ENCODE measurements around the gene ZNF383. TPM values are rescaled to one million over a fixed set of nuclear protein-coding genes. Genes with fewer than 3 reads are reported as not detected.
"Not testable (repeated sequence)": the region's sequence is repeated elsewhere in the genome, so short reads cannot be mapped to it uniquely, and the experiment has no call there.

ZNF383 gene
- total RNA-seq, 1 experiment from 2014 or later = 6.6 TPM

GRCh38 chr19:37289229-37289628 is 71.2 kb downstream of the ZNF383 start:
- POLR2A ChIA-PET = not testable (repeated sequence)

GRCh38 chr19:37292998-37293939 is 75.3 kb downstream of the ZNF383 start:
- H3K4me1 ChIP-seq (ENCODE audit: control insufficient read depth in 1 of 2, insufficient read depth in 2 of 2, low read length in 2 of 2); H3K9me3 ChIP-seq (ENCODE audit: control insufficient read depth in 1 of 2, insufficient read depth in 1 of 2, low read depth in 1 of 2, low read length in 2 of 2); H4K20me1 ChIP-seq (ENCODE audit: insufficient read depth); H3K27ac ChIP-seq (ENCODE audit: low read depth, low read length); H3K36me3 ChIP-seq (ENCODE audit: control insufficient read depth in 1 of 2, insufficient read depth in 2 of 2, low read length in 2 of 2); H3K27me3 ChIP-seq (ENCODE audit: insufficient read depth, low read length); H3K9me2 ChIP-seq (ENCODE audit: insufficient read depth); ATAC-seq; H3K79me2 ChIP-seq (ENCODE audit: insufficient read depth, low read length); H3K4me2 ChIP-seq (ENCODE audit: low read length); BruUV-seq (replicated peaks); intact Hi-C loops (cut with micrococcal nuclease); H3K4me3 ChIP-seq (replicated peaks in 1 of 2; ENCODE audit: low read depth in 1 of 2, low read length in 2 of 2); RAD21 ChIA-PET (ENCODE audit: low non-redundant PET in 1 of 2, low total read pairs in 2 of 2, uncharacterized antibody in 2 of 2, unreplicated experiment in 2 of 2); H2AFZ ChIP-seq (ENCODE audit: low read depth, low read length, poor library complexity, severe bottlenecking); DNase-seq (ENCODE audit: low read depth, low spot score); CTCF ChIA-PET; H3K9ac ChIP-seq (ENCODE audit: low read length); POLR2A ChIA-PET: not testable (repeated sequence)

More at GRCh38 chr19:37289229-37289628, 71.2 kb downstream of the ZNF383 start:
- H3K9ac ChIP-seq (ENCODE audit: low read length); ATAC-seq; H3K27ac ChIP-seq (ENCODE audit: low read depth, low read length); H3K4me3 ChIP-seq (replicated peaks in 1 of 2; ENCODE audit: low read depth in 1 of 2, low read length in 2 of 2); H3K9me2 ChIP-seq (ENCODE audit: insufficient read depth); H3K9me3 ChIP-seq (ENCODE audit: control insufficient read depth in 1 of 2, insufficient read depth in 1 of 2, low read depth in 1 of 2, low read length in 2 of 2); RAD21 ChIA-PET (ENCODE audit: low non-redundant PET in 1 of 2, low total read pairs in 2 of 2, uncharacterized antibody in 2 of 2, unreplicated experiment in 2 of 2); H3K79me2 ChIP-seq (ENCODE audit: insufficient read depth, low read length); H4K20me1 ChIP-seq (ENCODE audit: insufficient read depth); H3K4me2 ChIP-seq (ENCODE audit: low read length); BruUV-seq (replicated peaks); H3K27me3 ChIP-seq (ENCODE audit: insufficient read depth, low read length); CTCF ChIA-PET; H2AFZ ChIP-seq (ENCODE audit: low read depth, low read length, poor library complexity, severe bottlenecking); H3K36me3 ChIP-seq (ENCODE audit: control insufficient read depth in 1 of 2, insufficient read depth in 2 of 2, low read length in 2 of 2); intact Hi-C loops (cut with micrococcal nuclease); H3K4me1 ChIP-seq (ENCODE audit: control insufficient read depth in 1 of 2, insufficient read depth in 2 of 2, low read length in 2 of 2); DNase-seq (ENCODE audit: low read depth, low spot score): not testable (repeated sequence)

- H3K9me3 ChIP-seq (ENCODE audit: control insufficient read depth in 1 of 2, insufficient read depth in 1 of 2, low read depth in 1 of 2, low read length in 2 of 2); DNase-seq (ENCODE audit: low read depth, low spot score); intact Hi-C loops (cut with micrococcal nuclease); H3K27me3 ChIP-seq (ENCODE audit: insufficient read depth, low read length); BruUV-seq (replicated peaks); H3K9ac ChIP-seq (ENCODE audit: low read length); H3K4me2 ChIP-seq (ENCODE audit: low read length); H2AFZ ChIP-seq (ENCODE audit: low read depth, low read length, poor library complexity, severe bottlenecking); CTCF ChIA-PET; H3K4me1 ChIP-seq (ENCODE audit: control insufficient read depth in 1 of 2, insufficient read depth in 2 of 2, low read length in 2 of 2); POLR2A ChIA-PET; H3K4me3 ChIP-seq (replicated peaks in 1 of 2; ENCODE audit: low read depth in 1 of 2, low read length in 2 of 2); H3K79me2 ChIP-seq (ENCODE audit: insufficient read depth, low read length); RAD21 ChIA-PET (ENCODE audit: low non-redundant PET in 1 of 2, low total read pairs in 2 of 2, uncharacterized antibody in 2 of 2, unreplicated experiment in 2 of 2); H4K20me1 ChIP-seq (ENCODE audit: insufficient read depth); ATAC-seq; H3K9me2 ChIP-seq (ENCODE audit: insufficient read depth); H3K27ac ChIP-seq (ENCODE audit: low read depth, low read length); H3K36me3 ChIP-seq (ENCODE audit: control insufficient read depth in 1 of 2, insufficient read depth in 2 of 2, low read length in 2 of 2): not testable (repeated sequence)
These were observed 76.2 kb downstream of the ZNF383 start for GRCh38 chr19:37294246-37294645.

Other genes starting within 250 kb of the ZNF383 start
- not detected for gene ZNF420, start 139.8 kb upstream of the ZNF383 start, total RNA-seq (2021; ENCODE audit: unreplicated experiment)
- 3.9 TPM for gene ZNF585A, start 45.5 kb upstream of the ZNF383 start, total RNA-seq (2021; ENCODE audit: unreplicated experiment)
- gene ZNF585B, start 7.7 kb upstream of the ZNF383 start, total RNA-seq (2021; ENCODE audit: unreplicated experiment) = 5.2 TPM
- gene ZNF527, start 152.9 kb downstream of the ZNF383 start, total RNA-seq (2021; ENCODE audit: unreplicated experiment) = 2.0 TPM
- not detected for gene ZNF569, start 249.2 kb downstream of the ZNF383 start, total RNA-seq (2021; ENCODE audit: unreplicated experiment)

Measured in HCT116 (cell line).